Right ventricle myocardium superior (tissue), 1 donor: Measurements from ENCODE around the gene SPATA33. TPM values are rescaled to one million over a fixed set of nuclear protein-coding genes. Genes with fewer than 3 reads are reported as not detected.

ENCODE experiments used
- ATAC-seq: fragments of 200-7000 bp; cut with Tn5 transposase; one replicate; pipeline ENCODE4 v1.9.1; 2020; ENCODE audit warnings: mild to moderate bottlenecking; ENCODE audit not compliant: poor library complexity
- DNase-seq: peaks from one replicate; pipeline ENCODE4 v3.0.0-alpha.2; 2020
- intact Hi-C: fragments of 100-400 bp; cut with DNase I; formaldehyde crosslinking; loops from one replicate; pipeline ENCODE4 v1.11.2; 2022
- total RNA-seq: library from RNA; stranded (reverse); fragmentation: NEBNext Ultra II Directional; extraction: Animal tissue kit (Norgen Biotek cat#: 25700); gene quantifications from one replicate; pipeline ENCODE4 v1.2.1, GENCODE V29; 2021
- donor health status: DM: no; HTN: yes; CAD: no; lungs with severe emphysema.

The SPATA33 gene
- total RNA-seq, 1 donor from 2014 or later, result 1.9 TPM

- DNase-seq (peak; percentile 99), ATAC-seq (peak; percentile 79)
- intact Hi-C loops, result loop anchor here (10.0 kb wide), 1 partner anchor 165 kb away; no protein-coding TSS in a partner anchor
These were observed 42.5 kb downstream of the SPATA33 start for GRCh38 chr16:89700100-89700648.

GRCh38 chr16:89700649-89701424, 43.2 kb downstream of the SPATA33 start:
- peak; percentile 8 for ATAC-seq
- intact Hi-C loops, result loop anchor here (10.0 kb wide), 1 partner anchor 164 kb away; no protein-coding TSS in a partner anchor
- no peak for DNase-seq

GRCh38 chr16:89701425-89702406, 44.1 kb downstream of the SPATA33 start, which contains the start of gene SPATA2L:
TSS of gene SPATA2L (minus strand) at chr16:89701705. CDS start at chr16:89701232, 473 bp downstream.
- DNase-seq (peak; percentile 93), ATAC-seq (peak; percentile 85)
- intact Hi-C loops, result loop anchor here (10.0 kb wide), 1 partner anchor 163 kb away; no protein-coding TSS in a partner anchor

- intact Hi-C loops, result loop anchor here (10.0 kb wide), 1 partner anchor 161 kb away; no protein-coding TSS in a partner anchor
- no peak for DNase-seq
- ATAC-seq, result no peak
These were observed 46.6 kb downstream of the SPATA33 start for GRCh38 chr16:89704281-89704680.

- DNase-seq (no peak), ATAC-seq (no peak)
- intact Hi-C loops, result loop anchor here (5.0 to 10.0 kb wide), 2 partner anchors 87 to 160 kb away; no protein-coding TSS in a partner anchor
These were observed 47.4 kb downstream of the SPATA33 start for GRCh38 chr16:89705006-89705405.

- ATAC-seq, result no peak
- intact Hi-C loops, result loop anchor here (5.0 to 10.0 kb wide), 2 partner anchors 86 to 158 kb away; no protein-coding TSS in a partner anchor
- no peak for DNase-seq
These were observed 49.1 kb downstream of the SPATA33 start for GRCh38 chr16:89706518-89707260.

- ATAC-seq (no peak), DNase-seq (no peak)
- intact Hi-C loops, result loop anchor here (5.0 to 10.0 kb wide), 2 partner anchors 85 to 157 kb away; no protein-coding TSS in a partner anchor
These were observed 50.1 kb downstream of the SPATA33 start for GRCh38 chr16:89707695-89708094.

- no peak for DNase-seq
- intact Hi-C loops, result loop anchor here (5.0 to 10.0 kb wide), 2 partner anchors 84 to 156 kb away; no protein-coding TSS in a partner anchor
- no peak for ATAC-seq
These were observed 50.9 kb downstream of the SPATA33 start for GRCh38 chr16:89708481-89708931.

- intact Hi-C loops, result loop anchor here (5.0 to 10.0 kb wide), 2 partner anchors 83 to 156 kb away; no protein-coding TSS in a partner anchor
- no peak for DNase-seq
- no peak for ATAC-seq
These were observed 51.5 kb downstream of the SPATA33 start for GRCh38 chr16:89709166-89709565.

- DNase-seq (no peak), ATAC-seq (no peak)
- intact Hi-C loops, result loop anchor here (5.0 to 10.0 kb wide), 2 partner anchors 82 to 155 kb away; no protein-coding TSS in a partner anchor
These were observed 52.2 kb downstream of the SPATA33 start for GRCh38 chr16:89709716-89710432.

GRCh38 chr16:89710709-89711564, 53.3 kb downstream of the SPATA33 start:
- intact Hi-C loops, result no loop called here
- ATAC-seq, result no peak
- DNase-seq, result no peak

GRCh38 chr16:89711601-89712273, 54.1 kb downstream of the SPATA33 start:
- ATAC-seq (peak; percentile 50), DNase-seq (no peak)
- intact Hi-C loops, result no loop called here

GRCh38 chr16:89712274-89712781, 54.7 kb downstream of the SPATA33 start:
- DNase-seq (no peak), ATAC-seq (no peak)
- intact Hi-C loops, result no loop called here

- DNase-seq (no peak), ATAC-seq (no peak)
- intact Hi-C loops, result no loop called here
These were observed 58.9 kb downstream of the SPATA33 start for GRCh38 chr16:89716493-89716892.

GRCh38 chr16:89716916-89717687, 59.5 kb downstream of the SPATA33 start:
- intact Hi-C loops, result no loop called here
- ATAC-seq, result no peak
- no peak for DNase-seq
